Astrocyte of the cerebellum (primary cell): ENCODE data around the gene STXBP6.

Experiments
- DNase-seq: peaks from one replicate; pipeline ENCODE4 v3.0.0-alpha.2; 2011; ENCODE audit warnings: low read depth
- H3K4me3 ChIP-seq: 2 replicates; pipeline ENCODE4 v1.5.1; 2011; ENCODE audit warnings: mild to moderate bottlenecking, low read depth, low read length, moderate library complexity
- in situ Hi-C: cut with HindIII; loops from 2 replicates; pipeline ENCODE4 v1.10.0; 2017; ENCODE audit warnings: low sequenced_read_pairs
- TF ChIP-seq, protein P1 (sequence below): IDR thresholded peaks from 2 replicates; pipeline ENCODE4 v1.5.1; 2012; ENCODE audit warnings: low read length, low read depth, moderate library complexity, mild to moderate bottlenecking; ENCODE audit errors: missing control alignments

The STXBP6 gene

DNA sequence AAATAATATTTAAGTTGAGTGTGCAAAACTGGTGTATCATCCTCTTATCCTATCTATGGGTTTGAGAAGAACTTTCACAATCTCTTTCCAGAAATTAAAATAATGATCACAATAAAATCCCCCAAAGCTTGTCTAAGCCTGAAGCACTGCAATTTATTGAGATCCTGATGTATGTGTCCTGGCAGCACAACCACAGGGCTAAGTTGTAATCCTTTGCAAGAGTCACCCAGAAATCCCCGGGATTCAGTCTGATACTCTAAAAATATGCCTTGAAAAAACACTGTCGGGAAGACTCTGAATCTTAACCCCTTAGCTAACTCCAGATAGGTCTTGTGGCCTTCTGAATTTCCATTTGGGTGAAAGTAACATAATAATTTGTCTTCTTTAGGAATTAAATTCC, 40.3 kb upstream of the STXBP6 start:
- no peak for DNase-seq

DNA sequence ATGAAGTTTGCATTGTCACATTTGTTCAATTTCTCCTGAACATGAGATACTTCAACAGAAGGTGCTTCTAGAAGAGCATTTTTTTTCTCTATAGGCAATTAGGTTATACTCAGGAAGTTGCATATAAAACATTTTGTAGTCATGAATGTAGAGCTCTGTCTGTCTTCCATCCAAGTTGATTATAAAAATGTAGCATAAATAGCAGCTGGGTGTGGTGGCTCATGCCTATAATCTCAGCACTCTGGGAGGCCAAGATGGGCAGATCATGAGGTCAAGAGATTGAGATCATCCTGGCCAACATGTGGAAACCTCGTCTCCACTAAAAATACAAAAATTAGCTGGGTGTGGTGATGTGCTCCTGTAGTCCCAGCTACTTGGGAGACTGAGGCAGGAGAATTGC, 39.5 kb upstream of the STXBP6 start:
- H3K4me3 ChIP-seq = no peak overlapping the region
- in situ Hi-C loops = no loop called here
- DNase-seq = no peak
- TF ChIP-seq, protein P1, sequence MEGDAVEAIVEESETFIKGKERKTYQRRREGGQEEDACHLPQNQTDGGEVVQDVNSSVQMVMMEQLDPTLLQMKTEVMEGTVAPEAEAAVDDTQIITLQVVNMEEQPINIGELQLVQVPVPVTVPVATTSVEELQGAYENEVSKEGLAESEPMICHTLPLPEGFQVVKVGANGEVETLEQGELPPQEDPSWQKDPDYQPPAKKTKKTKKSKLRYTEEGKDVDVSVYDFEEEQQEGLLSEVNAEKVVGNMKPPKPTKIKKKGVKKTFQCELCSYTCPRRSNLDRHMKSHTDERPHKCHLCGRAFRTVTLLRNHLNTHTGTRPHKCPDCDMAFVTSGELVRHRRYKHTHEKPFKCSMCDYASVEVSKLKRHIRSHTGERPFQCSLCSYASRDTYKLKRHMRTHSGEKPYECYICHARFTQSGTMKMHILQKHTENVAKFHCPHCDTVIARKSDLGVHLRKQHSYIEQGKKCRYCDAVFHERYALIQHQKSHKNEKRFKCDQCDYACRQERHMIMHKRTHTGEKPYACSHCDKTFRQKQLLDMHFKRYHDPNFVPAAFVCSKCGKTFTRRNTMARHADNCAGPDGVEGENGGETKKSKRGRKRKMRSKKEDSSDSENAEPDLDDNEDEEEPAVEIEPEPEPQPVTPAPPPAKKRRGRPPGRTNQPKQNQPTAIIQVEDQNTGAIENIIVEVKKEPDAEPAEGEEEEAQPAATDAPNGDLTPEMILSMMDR = no peak

More for the DNA sequence above, 40.3 kb upstream of the STXBP6 start:
- H3K4me3 ChIP-seq = no peak overlapping the region
- in situ Hi-C loops = no loop called here
- TF ChIP-seq, protein P1 = no peak

DNA sequence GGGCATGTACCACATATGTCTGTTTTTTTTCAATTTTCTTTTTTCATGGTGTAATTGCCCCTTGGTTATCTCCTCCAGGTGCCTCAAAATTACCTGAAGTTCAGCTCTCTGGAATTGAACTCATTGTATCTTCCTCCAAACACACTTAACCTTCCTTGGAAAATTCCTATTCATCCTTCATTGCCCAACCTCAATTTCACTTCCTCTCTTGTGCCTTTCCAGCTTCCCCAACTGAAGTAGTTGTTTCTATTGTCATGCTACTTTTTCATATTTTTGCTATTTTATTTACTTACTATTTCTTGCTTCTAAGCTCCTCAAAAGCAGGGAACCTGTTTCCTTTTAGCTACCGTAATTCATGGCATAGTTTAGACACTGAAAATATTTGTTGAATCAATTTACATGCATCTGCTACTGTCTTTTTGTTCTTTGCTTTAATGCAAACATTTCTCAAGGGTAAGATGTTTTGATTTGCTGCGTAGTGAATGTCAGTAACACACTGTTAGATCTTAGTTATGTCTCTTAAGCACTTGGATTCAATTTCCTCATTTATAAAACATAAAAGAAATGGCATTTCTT, 37.0 kb upstream of the STXBP6 start:
- in situ Hi-C loops = no loop called here
- H3K4me3 ChIP-seq = no peak overlapping the region
- DNase-seq = no peak
- TF ChIP-seq, protein P1 = no peak

DNA sequence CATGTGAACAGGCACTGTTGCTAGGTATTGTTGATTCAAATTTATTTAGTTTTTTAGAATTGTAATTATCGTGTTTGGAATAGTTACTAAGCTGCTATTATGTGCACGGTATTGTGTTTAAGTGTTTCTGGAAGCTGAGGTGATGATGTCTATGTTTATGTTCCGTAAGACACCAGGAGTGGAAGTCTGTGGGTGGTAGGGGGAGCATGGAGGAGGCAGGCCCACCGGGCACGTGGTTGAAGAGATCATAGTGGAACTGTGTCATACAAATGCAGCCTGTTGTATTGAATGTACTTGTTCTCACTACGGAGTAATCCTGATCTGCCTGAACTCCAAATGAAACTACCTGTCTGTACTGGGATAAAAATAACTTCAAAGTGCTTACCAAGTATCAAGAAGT, 36.1 kb upstream of the STXBP6 start:
- in situ Hi-C loops = no loop called here
- H3K4me3 ChIP-seq = no peak overlapping the region
- TF ChIP-seq, protein P1 = no peak
- no peak for DNase-seq

DNA sequence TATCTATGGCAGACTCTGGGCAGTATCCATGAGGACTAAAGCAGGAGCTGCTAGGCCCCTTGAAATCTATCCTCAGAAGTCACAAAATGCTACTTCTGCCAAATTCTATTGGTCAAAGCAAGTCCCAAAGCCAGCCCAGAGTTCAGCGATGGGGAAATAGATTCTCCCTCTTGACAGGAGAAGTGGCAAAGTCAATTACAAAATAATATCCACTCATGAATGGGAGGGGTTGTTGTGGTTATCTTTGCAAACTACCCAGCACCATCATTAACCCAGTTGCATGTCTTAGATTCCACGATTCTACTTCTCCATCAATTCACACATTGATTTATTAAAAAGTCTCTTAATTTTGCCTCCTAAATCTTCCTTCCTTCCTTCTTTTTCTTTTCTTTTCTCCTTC, 30.7 kb upstream of the STXBP6 start:
- H3K4me3 ChIP-seq = no peak overlapping the region
- in situ Hi-C loops = no loop called here
- TF ChIP-seq, protein P1 = no peak
- no peak for DNase-seq

DNA sequence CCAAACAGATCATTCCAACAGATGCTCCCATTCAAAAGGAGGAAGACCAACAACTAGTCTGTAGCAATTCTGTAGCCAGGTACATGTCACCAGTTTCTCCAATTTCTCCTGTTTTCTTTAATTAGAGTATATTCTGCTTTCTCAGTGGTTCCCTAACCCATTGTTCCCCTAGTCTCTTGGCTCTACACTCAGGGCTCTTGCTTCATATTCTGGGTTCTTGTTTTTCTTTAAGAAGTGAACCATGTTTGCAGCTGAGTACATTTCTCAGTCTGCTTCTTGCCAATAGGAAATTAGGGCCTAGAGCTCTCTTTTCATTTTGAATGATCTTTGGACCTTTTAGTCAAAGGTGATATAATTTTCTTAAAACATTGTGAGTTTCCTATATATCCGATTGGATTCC, 29.4 kb upstream of the STXBP6 start:
- in situ Hi-C loops = no loop called here
- TF ChIP-seq, protein P1 = no peak

More for the DNA sequence above, 29.4 kb upstream of the STXBP6 start:
- no peak for DNase-seq
- no peak overlapping the region for H3K4me3 ChIP-seq
